H9 (cell line): ENCODE data around the gene DOCK2. TPM values are rescaled to one million over a fixed set of nuclear protein-coding genes. Genes with fewer than 3 reads are reported as not detected.

ENCODE experiments used
- DNase-seq: peaks from one replicate; pipeline ENCODE4 v3.0.0-alpha.2; 2017
- H2AFZ ChIP-seq: one replicate; pipeline ENCODE4 v1.6.1; 2013; ENCODE audit warnings: mild to moderate bottlenecking, low read length, control low read depth, moderate library complexity
- H2AK5ac ChIP-seq: 2 replicates; pipeline ENCODE4 v1.6.1; 2013; ENCODE audit warnings: low read length, control low read depth, mixed read lengths; ENCODE audit not compliant: insufficient read length
- H2BK120ac ChIP-seq: one replicate; pipeline ENCODE4 v1.6.1; 2013; ENCODE audit warnings: low read depth, mild to moderate bottlenecking, low read length, control low read depth, inconsistent platforms; ENCODE audit not compliant: poor library complexity, severe bottlenecking
- H2BK12ac ChIP-seq: 2 replicates; pipeline ENCODE4 v1.6.1; 2013; ENCODE audit warnings: low read length, control low read depth, mixed read lengths, low read depth; ENCODE audit not compliant: insufficient read length
- H2BK15ac ChIP-seq: 2 replicates; pipeline ENCODE4 v1.6.1; 2013; ENCODE audit warnings: low read depth, low read length, control low read depth
- H2BK20ac ChIP-seq: one replicate; pipeline ENCODE4 v1.6.1; 2013; ENCODE audit warnings: low read depth, mild to moderate bottlenecking, low read length, control low read depth, inconsistent platforms; ENCODE audit not compliant: poor library complexity, severe bottlenecking
- H2BK5ac ChIP-seq: 2 replicates; pipeline ENCODE4 v1.6.1; 2013; ENCODE audit warnings: low read length, control low read depth, mixed read lengths; ENCODE audit not compliant: insufficient read length
- H3K14ac ChIP-seq: 2 replicates; pipeline ENCODE4 v1.6.1; 2013; ENCODE audit warnings: low read length, control low read depth; ENCODE audit not compliant: insufficient read depth
- H3K18ac ChIP-seq: 2 replicates; pipeline ENCODE4 v1.6.1; 2013; ENCODE audit warnings: low read depth, mild to moderate bottlenecking, mixed read lengths, low read length, control low read depth; ENCODE audit not compliant: insufficient read length
- H3K23ac ChIP-seq: 2 replicates; pipeline ENCODE4 v1.6.1; 2013; ENCODE audit warnings: low read length, control low read depth, mixed read lengths, low read depth; ENCODE audit not compliant: insufficient read length
- H3K23me2 ChIP-seq: 2 replicates; pipeline ENCODE4 v1.6.1; 2013; ENCODE audit warnings: low read depth, mild to moderate bottlenecking, mixed read lengths, low read length, control low read depth; ENCODE audit not compliant: insufficient read length, poor library complexity, severe bottlenecking
- H3K27ac ChIP-seq: 2 replicates; pipeline ENCODE4 v1.5.1; 2013; ENCODE audit warnings: low read length, control low read depth, mixed read lengths, low read depth; ENCODE audit not compliant: insufficient read length
- H3K27me3 ChIP-seq: 2 replicates; pipeline ENCODE4 v1.6.1; 2013; ENCODE audit warnings: low read length, control low read depth, inconsistent platforms; ENCODE audit not compliant: insufficient read depth
- H3K4ac ChIP-seq: 2 replicates; pipeline ENCODE4 v1.6.1; 2013; ENCODE audit warnings: low read depth, mild to moderate bottlenecking, control low read depth, inconsistent platforms, low read length, moderate library complexity
- H3K4me1 ChIP-seq: 2 replicates; pipeline ENCODE4 v1.6.1; 2013; ENCODE audit warnings: low read length, control low read depth, inconsistent platforms; ENCODE audit not compliant: insufficient read depth
- H3K4me2 ChIP-seq: 2 replicates; pipeline ENCODE4 v1.6.1; 2013; ENCODE audit warnings: low read length, control low read depth, mixed read lengths; ENCODE audit not compliant: insufficient read length, insufficient read depth
- H3K56ac ChIP-seq: 2 replicates; pipeline ENCODE4 v1.6.1; 2013; ENCODE audit warnings: low read depth, mild to moderate bottlenecking, mixed read lengths, low read length, control low read depth; ENCODE audit not compliant: insufficient read length
- H3K79me1 ChIP-seq: 2 replicates; pipeline ENCODE4 v1.6.1; 2013; ENCODE audit warnings: low read depth, mild to moderate bottlenecking, moderate library complexity, low read length, control low read depth, inconsistent platforms; ENCODE audit not compliant: insufficient read depth, poor library complexity, severe bottlenecking
- H3K79me2 ChIP-seq: 2 replicates; pipeline ENCODE4 v1.6.1; 2013; ENCODE audit warnings: low read length, control low read depth, inconsistent platforms; ENCODE audit not compliant: insufficient read depth
- H3K9ac ChIP-seq: 2 replicates; pipeline ENCODE4 v1.6.1; 2013; ENCODE audit warnings: low read length, control low read depth, mixed read lengths; ENCODE audit not compliant: insufficient read length; ENCODE audit errors: extremely low read depth
- H3K9me3 ChIP-seq: one replicate; pipeline ENCODE4 v1.6.1; 2013; ENCODE audit warnings: low read depth, low read length, inconsistent platforms; ENCODE audit not compliant: control insufficient read depth
- H3T11ph ChIP-seq: one replicate; pipeline ENCODE4 v1.6.1; 2013; ENCODE audit warnings: mild to moderate bottlenecking, low read length, control low read depth, inconsistent platforms
- H4K20me1 ChIP-seq: one replicate; pipeline ENCODE4 v1.6.1; 2013; ENCODE audit not compliant: control insufficient read depth, insufficient read length, insufficient read depth
- H4K5ac ChIP-seq: 2 replicates; pipeline ENCODE4 v1.6.1; 2013; ENCODE audit warnings: low read depth, mild to moderate bottlenecking, mixed read lengths, low read length, control low read depth; ENCODE audit not compliant: insufficient read length
- H4K8ac ChIP-seq: replicated peaks from 2 replicates; pipeline ENCODE4 v1.6.1; 2013; ENCODE audit warnings: low read length, control low read depth, mixed read lengths, low read depth; ENCODE audit not compliant: insufficient read length
- H4K91ac ChIP-seq: 2 replicates; pipeline ENCODE4 v1.6.1; 2013; ENCODE audit warnings: low read depth, mild to moderate bottlenecking, moderate library complexity, mixed read lengths, low read length, control low read depth; ENCODE audit not compliant: insufficient read length
- H3K27ac Mint-ChIP-seq, 3 experiments: 2 replicates in 2 of 3; 3 replicates in 1 of 3; pipeline ENCODE4 v1.8.0; 2020 to 2021; ENCODE audit warnings: mixed read lengths in 3 of 3, mild to moderate bottlenecking in 1 of 3, moderate library complexity in 1 of 3
- H3K27me3 Mint-ChIP-seq: 2 replicates; pipeline ENCODE4 v1.8.0; 2021; ENCODE audit warnings: low read depth, mild to moderate bottlenecking, moderate library complexity, mixed read lengths
- H3K36me3 Mint-ChIP-seq, 3 experiments: 2 replicates in 2 of 3; 3 replicates in 1 of 3; pipeline ENCODE4 v1.8.0; 2020 to 2021; ENCODE audit warnings: low read depth in 3 of 3, mixed read lengths in 3 of 3; ENCODE audit not compliant: insufficient read depth in 1 of 3
- H3K4me1 Mint-ChIP-seq, 2 experiments: 2 replicates each; pipeline ENCODE4 v1.8.0; 2020; ENCODE audit warnings: mixed read lengths in 2 of 2
- H3K4me3 Mint-ChIP-seq, 2 experiments: 2 replicates in 1 of 2; 3 replicates in 1 of 2; pipeline ENCODE4 v1.8.0; 2020 to 2021; ENCODE audit warnings: mild to moderate bottlenecking in 2 of 2, mixed read lengths in 2 of 2, moderate library complexity in 1 of 2
- H3K9me3 Mint-ChIP-seq, 2 experiments: 2 replicates in 1 of 2; 3 replicates in 1 of 2; pipeline ENCODE4 v1.8.0; 2020; ENCODE audit warnings: mild to moderate bottlenecking in 2 of 2, mixed read lengths in 2 of 2, moderate library complexity in 1 of 2
- WGBS: extraction: QIAGEN DNeasy Blood & Tissue Kit; methylation state at CpG from one replicate; pipeline ENCODE4 v1.1.7; 2013; ENCODE audit warnings: missing lambda C conversion rate, low lambda C conversion rate, mixed read lengths; ENCODE audit not compliant: insufficient read length; ENCODE audit errors: extremely low coverage; 5-methylcytosine and 5-hydroxymethylcytosine counted together
- total RNA-seq: library from RNA; stranded (reverse); gene quantifications from 2 replicates; pipeline ENCODE4 v1.2.1, GENCODE V29; 2021
- TF ChIP-seq, protein P1 (sequence below): fragments of 200-600 bp; sonication (generic); conservative IDR thresholded peaks from 3 replicates; pipeline ENCODE4 v1.8.0; 2021; ENCODE audit warnings: antibody characterized with exemption, mild to moderate bottlenecking

The DOCK2 gene
- total RNA-seq, 1 experiment from 2014 or later: 7.8 TPM

DNA sequence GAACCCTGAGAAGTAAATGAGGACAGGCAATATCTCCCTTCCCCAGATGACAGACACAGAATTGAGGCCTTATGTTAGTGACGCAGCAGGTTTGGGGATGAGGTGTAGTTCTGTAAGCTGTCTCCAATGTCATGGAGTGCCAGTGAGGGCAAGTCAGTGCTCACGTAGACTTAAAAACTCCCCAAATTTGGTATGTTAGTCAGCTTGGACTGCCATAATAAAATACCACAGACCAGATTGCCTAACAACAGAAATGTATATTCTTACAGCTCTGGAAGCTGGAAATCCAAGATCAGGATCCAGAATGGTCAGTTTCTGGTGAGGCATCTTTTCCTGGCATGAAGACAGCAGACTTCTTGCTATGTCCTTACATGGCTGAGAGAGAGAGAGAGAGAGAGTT, 483.5 kb downstream of the DOCK2 start:
- no peak overlapping the region for H2AK5ac ChIP-seq
- H3K4me1 Mint-ChIP-seq: peaks cover 3 to 7% of the 10 kb centered on the region in 2 experiments
- H3K23me2 ChIP-seq: no peaks in the 10 kb centered on the region
- H2BK15ac ChIP-seq: no peak overlapping the region
- H3K14ac ChIP-seq: no peak overlapping the region
- H3K4me2 ChIP-seq: no peak overlapping the region
- no peaks in the 10 kb centered on the region for H4K20me1 ChIP-seq
- no peak overlapping the region for H3K27ac ChIP-seq
- peaks cover 8 to 10% of the 10 kb centered on the region in 2 experiments for H3K9me3 Mint-ChIP-seq
- WGBS: no CpG with 5 or more reads among the region's 2 CpGs
- DNase-seq: no peak
- no peak overlapping the region for H3K56ac ChIP-seq
- no peaks in the 10 kb centered on the region for H3K79me1 ChIP-seq
- H3K9ac ChIP-seq: no peak overlapping the region
- no peak overlapping the region for H2BK12ac ChIP-seq
- H3K36me3 Mint-ChIP-seq: peaks cover 3 to 6% (median 4%) of the 10 kb centered on the region in 3 experiments; a peak in 3 of 7 replicates
- no peak overlapping the region for H3T11ph ChIP-seq
- no peak overlapping the region for H4K91ac ChIP-seq
- no peak overlapping the region for H3K4ac ChIP-seq
- no peak overlapping the region for H2BK120ac ChIP-seq
- no peak overlapping the region for H2BK20ac ChIP-seq
- no peak overlapping the region for H4K8ac ChIP-seq
- no peaks in the 10 kb centered on the region for H3K79me2 ChIP-seq
- no peaks in the 10 kb centered on the region for H3K27me3 ChIP-seq
- no peak overlapping the region; a peak in 1 of 7 replicates for H3K27ac Mint-ChIP-seq
- no peak overlapping the region for H3K4me3 Mint-ChIP-seq
- no peak overlapping the region for H4K5ac ChIP-seq
- H3K4me1 ChIP-seq: no peaks in the 10 kb centered on the region
- no peak overlapping the region for H2AFZ ChIP-seq
- H3K27me3 Mint-ChIP-seq: peaks cover 37% of the 10 kb centered on the region
- H3K18ac ChIP-seq: no peak overlapping the region
- TF ChIP-seq, protein P1, sequence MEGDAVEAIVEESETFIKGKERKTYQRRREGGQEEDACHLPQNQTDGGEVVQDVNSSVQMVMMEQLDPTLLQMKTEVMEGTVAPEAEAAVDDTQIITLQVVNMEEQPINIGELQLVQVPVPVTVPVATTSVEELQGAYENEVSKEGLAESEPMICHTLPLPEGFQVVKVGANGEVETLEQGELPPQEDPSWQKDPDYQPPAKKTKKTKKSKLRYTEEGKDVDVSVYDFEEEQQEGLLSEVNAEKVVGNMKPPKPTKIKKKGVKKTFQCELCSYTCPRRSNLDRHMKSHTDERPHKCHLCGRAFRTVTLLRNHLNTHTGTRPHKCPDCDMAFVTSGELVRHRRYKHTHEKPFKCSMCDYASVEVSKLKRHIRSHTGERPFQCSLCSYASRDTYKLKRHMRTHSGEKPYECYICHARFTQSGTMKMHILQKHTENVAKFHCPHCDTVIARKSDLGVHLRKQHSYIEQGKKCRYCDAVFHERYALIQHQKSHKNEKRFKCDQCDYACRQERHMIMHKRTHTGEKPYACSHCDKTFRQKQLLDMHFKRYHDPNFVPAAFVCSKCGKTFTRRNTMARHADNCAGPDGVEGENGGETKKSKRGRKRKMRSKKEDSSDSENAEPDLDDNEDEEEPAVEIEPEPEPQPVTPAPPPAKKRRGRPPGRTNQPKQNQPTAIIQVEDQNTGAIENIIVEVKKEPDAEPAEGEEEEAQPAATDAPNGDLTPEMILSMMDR: no peak
- H3K9me3 ChIP-seq: peaks cover 6% of the 10 kb centered on the region
- no peak overlapping the region for H2BK5ac ChIP-seq
- H3K23ac ChIP-seq: no peak overlapping the region
